CD4-positive, alpha-beta T cell treated with Interleukin-2 at 100 ng/mL for 4 hours (primary cell): ENCODE data around the gene RAB3GAP1.
"Not testable (repeated sequence)": the region's sequence is repeated elsewhere in the genome, so short reads cannot be mapped to it uniquely, and the experiment has no call there.

Experiments
- DNase-seq: peaks from one replicate; pipeline ENCODE4 v3.0.0-alpha.2; 2020; ENCODE audit warnings: low spot score

The RAB3GAP1 gene

GRCh38 chr2:135105513-135106316 is 53.6 kb downstream of the RAB3GAP1 start:
- DNase-seq = not testable (repeated sequence)

- DNase-seq = no peak
Measured at GRCh38 chr2:135113322-135113721, 61.2 kb downstream of the RAB3GAP1 start.

GRCh38 chr2:135119582-135119981 is 67.5 kb downstream of the RAB3GAP1 start:
- DNase-seq = no peak

- no peak for DNase-seq
Measured at GRCh38 chr2:135121016-135121657, 69.0 kb downstream of the RAB3GAP1 start.

GRCh38 chr2:135121658-135122039 is 69.6 kb downstream of the RAB3GAP1 start:
- DNase-seq = not testable (repeated sequence)

GRCh38 chr2:135124924-135125886 is 73.1 kb downstream of the RAB3GAP1 start:
- no peak for DNase-seq

- DNase-seq = no peak
Measured at GRCh38 chr2:135125940-135126339, 73.8 kb downstream of the RAB3GAP1 start.

- DNase-seq = no peak
Measured at GRCh38 chr2:135130751-135131150, 78.7 kb downstream of the RAB3GAP1 start.

- DNase-seq = no peak
Measured at GRCh38 chr2:135132314-135132713, 80.2 kb downstream of the RAB3GAP1 start.

GRCh38 chr2:135140606-135141005 is 88.5 kb downstream of the RAB3GAP1 start:
- no peak for DNase-seq

- no peak for DNase-seq
Measured at GRCh38 chr2:135142323-135142722, 90.2 kb downstream of the RAB3GAP1 start.

GRCh38 chr2:135144343-135144742 is 92.3 kb downstream of the RAB3GAP1 start:
- DNase-seq = no peak

GRCh38 chr2:135149251-135149650 is 97.2 kb downstream of the RAB3GAP1 start:
- no peak for DNase-seq

- DNase-seq = no peak
Measured at GRCh38 chr2:135150725-135151124, 98.6 kb downstream of the RAB3GAP1 start.

GRCh38 chr2:135151615-135152014 is 99.5 kb downstream of the RAB3GAP1 start:
- DNase-seq = no peak

- DNase-seq = no peak
Measured at GRCh38 chr2:135152361-135152760, 100.3 kb downstream of the RAB3GAP1 start.

- DNase-seq = no peak
Measured at GRCh38 chr2:135154962-135155361, 102.9 kb downstream of the RAB3GAP1 start.

GRCh38 chr2:135157856-135158255 is 105.8 kb downstream of the RAB3GAP1 start:
- no peak for DNase-seq

GRCh38 chr2:135159191-135159590 is 107.1 kb downstream of the RAB3GAP1 start:
- DNase-seq = no peak

- DNase-seq = no peak
Measured at GRCh38 chr2:135162377-135162776, 110.3 kb downstream of the RAB3GAP1 start.

- DNase-seq = no peak
Measured at GRCh38 chr2:135162786-135163185, 110.7 kb downstream of the RAB3GAP1 start.

- DNase-seq = no peak
Measured at GRCh38 chr2:135163306-135163705, 111.2 kb downstream of the RAB3GAP1 start.
